Rectal smooth muscle tissue (tissue), 1 donor: Measurements from ENCODE around the gene JAM2.

Experiments
- H3K27ac ChIP-seq: one replicate; pipeline ENCODE4 v1.7.0; 2013; ENCODE audit warnings: low read depth, low read length, inconsistent platforms
- H3K27me3 ChIP-seq: one replicate; pipeline ENCODE4 v1.7.0; 2013; ENCODE audit warnings: low read length; ENCODE audit not compliant: control insufficient read depth, insufficient read depth
- H3K36me3 ChIP-seq: one replicate; pipeline ENCODE4 v1.7.0; 2013; ENCODE audit warnings: low read length; ENCODE audit not compliant: control insufficient read depth, insufficient read depth
- H3K4me1 ChIP-seq: one replicate; pipeline ENCODE4 v1.7.0; 2013; ENCODE audit warnings: low read length; ENCODE audit not compliant: control insufficient read depth, insufficient read depth
- H3K4me3 ChIP-seq: one replicate; pipeline ENCODE4 v1.7.0; 2013; ENCODE audit warnings: low read length
- H3K9ac ChIP-seq: one replicate; pipeline ENCODE4 v1.7.0; 2013; ENCODE audit warnings: low read length

JAM2 gene

DNA sequence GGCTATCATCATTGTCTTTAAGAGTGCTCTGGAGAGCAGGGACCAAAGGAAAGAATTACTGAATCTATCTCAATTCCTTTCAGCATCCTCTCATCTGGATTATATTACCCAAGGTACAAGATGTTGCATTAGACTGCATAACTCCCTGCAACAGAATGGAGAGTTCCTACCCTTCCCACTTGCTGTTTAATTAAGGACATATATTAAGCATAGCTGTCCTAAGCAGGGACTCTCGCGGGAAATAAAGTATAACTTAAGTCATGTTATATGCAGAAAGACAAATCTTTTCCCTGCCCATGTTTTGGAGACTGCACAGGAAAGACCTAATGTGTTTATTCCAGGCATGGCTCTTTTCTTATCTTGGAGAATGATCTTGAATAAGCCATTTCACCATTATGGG is 6.8 kb upstream of the JAM2 start:
- H3K4me1 ChIP-seq: no peaks in the 10 kb centered on the region
- no peaks in the 10 kb centered on the region for H3K36me3 ChIP-seq
- H3K27ac ChIP-seq: no peak overlapping the region
- no peak overlapping the region for H3K9ac ChIP-seq
- H3K27me3 ChIP-seq: no peaks in the 10 kb centered on the region
- H3K4me3 ChIP-seq: no peak overlapping the region

DNA sequence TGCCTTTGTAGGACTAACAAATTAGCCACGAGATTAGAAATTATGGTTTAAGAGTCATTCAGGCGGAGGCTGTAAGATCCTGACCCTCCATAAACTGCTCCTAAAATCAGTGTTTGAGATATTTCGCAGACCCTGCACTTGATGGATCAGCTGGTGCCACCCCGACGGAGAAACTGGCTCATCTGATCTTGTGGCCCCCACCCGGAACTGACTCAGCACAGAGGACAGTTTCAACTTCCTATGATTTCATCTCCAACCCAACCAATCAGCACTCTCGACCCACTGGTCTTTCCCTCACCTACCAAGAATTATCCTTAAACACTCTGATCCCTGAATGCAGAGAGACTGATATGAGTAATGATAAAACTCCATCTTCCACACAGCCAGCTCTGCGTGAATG is 3.7 kb upstream of the JAM2 start:
- no peaks in the 10 kb centered on the region for H3K36me3 ChIP-seq
- H3K27me3 ChIP-seq: no peaks in the 10 kb centered on the region
- no peak overlapping the region for H3K9ac ChIP-seq
- H3K4me3 ChIP-seq: no peak overlapping the region
- peaks cover 5% of the 10 kb centered on the region for H3K4me1 ChIP-seq
- no peak overlapping the region for H3K27ac ChIP-seq

DNA sequence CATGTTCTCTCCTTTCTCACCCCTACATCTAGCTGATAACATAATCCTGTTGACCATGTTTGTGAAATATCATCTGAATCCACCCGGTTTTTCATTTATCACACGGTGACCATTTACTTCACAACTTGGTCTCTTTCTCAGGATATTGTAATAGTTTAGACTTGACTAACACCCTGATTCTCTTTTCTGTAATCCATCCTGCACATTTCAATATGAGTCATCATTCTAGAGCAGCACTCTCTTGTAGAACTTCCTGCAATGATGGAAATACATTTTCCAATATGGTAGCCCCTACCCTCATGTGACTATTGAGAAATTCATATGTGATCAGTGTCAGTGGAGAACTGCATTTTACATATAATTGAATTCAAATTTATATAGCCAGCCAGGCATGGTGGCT is 2.3 kb upstream of the JAM2 start:
- H3K27me3 ChIP-seq: no peaks in the 10 kb centered on the region
- no peak overlapping the region for H3K4me3 ChIP-seq
- peaks cover 5% of the 10 kb centered on the region for H3K4me1 ChIP-seq
- no peak overlapping the region for H3K27ac ChIP-seq
- no peak overlapping the region for H3K9ac ChIP-seq
- no peaks in the 10 kb centered on the region for H3K36me3 ChIP-seq

DNA sequence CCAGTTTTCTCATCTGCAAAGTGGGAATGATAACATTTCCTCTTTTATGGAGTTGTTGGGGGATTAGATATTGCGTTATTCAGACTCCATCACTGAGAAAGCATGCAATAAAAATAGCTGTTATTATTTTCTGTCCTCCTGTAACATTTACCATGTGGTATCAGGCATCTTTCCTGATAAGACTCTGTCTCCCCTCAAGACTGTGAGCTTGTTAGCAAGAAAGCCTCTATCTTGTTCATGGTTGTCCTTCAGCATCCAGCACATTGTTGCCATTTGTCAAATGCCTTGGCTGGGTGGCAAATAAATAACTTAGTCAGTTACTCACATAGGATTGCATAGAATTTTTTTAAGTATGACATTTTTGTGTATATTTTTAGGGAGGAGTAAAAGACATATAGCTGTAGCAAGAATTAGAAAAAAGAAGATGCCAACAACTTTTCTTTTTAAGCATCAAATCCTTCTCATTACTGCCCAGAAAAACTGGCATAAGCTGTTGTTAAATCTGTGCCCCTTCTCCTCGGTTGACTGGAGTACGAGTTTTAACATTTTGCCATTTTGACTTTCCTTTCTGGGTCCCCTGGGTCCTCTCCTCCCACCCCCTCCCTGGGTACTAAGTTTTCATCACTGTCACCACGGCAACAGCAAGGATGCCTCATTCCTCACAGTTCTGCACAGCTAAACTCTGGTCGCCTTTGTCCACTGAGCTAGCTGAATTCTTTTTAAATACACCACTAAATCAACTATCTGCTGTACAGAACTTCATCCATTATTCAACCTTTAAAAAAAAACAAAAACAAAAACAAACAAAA is 1.0 kb upstream of the JAM2 start:
- H3K4me3 ChIP-seq: peak overlapping the region; percentile 75
- no peak overlapping the region for H3K9ac ChIP-seq

DNA sequence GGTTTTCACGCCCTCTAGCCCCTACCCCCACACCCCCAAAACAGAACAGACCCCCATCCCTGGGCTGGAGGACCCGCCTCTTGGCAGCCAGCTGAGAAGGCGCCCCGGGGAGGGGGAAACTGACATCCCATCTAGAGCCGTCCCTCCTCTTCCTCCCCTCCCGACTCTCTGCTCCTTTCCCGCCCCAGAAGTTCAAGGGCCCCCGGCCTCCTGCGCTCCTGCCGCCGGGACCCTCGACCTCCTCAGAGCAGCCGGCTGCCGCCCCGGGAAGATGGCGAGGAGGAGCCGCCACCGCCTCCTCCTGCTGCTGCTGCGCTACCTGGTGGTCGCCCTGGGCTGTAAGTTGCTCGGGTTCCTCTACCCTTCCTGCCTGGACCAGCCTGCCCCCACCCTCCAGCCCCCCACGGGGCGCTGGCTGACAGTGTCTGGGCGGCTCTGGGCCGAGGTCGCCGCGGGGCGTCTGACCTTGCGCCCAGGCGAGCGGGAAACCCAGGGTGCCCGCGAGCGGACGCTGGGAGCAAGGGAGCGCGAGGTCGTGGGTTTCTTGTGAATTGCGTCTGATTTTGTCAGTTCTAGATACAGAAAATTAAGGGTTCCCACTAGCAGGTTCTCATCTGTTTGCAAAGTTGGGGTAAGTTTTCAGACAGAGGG is 618 bp downstream of the JAM2 start:
- no peaks in the 10 kb centered on the region for H3K36me3 ChIP-seq
- H3K27ac ChIP-seq: peak overlapping the region; percentile 73
- peaks cover 5% of the 10 kb centered on the region for H3K4me1 ChIP-seq
- H3K9ac ChIP-seq: peak overlapping the region; percentile 46
- peak overlapping the region; percentile 75 for H3K4me3 ChIP-seq
- no peaks in the 10 kb centered on the region for H3K27me3 ChIP-seq

More for the DNA sequence above, 1.0 kb upstream of the JAM2 start:
- Histone ChIP-seq H3K36me3 (no peaks in the 10 kb centered on the region), H3K4me1 (peaks cover 5% of the 10 kb centered on the region), H3K27ac (peak overlapping the region; percentile 73), H3K27me3 (no peaks in the 10 kb centered on the region)

DNA sequence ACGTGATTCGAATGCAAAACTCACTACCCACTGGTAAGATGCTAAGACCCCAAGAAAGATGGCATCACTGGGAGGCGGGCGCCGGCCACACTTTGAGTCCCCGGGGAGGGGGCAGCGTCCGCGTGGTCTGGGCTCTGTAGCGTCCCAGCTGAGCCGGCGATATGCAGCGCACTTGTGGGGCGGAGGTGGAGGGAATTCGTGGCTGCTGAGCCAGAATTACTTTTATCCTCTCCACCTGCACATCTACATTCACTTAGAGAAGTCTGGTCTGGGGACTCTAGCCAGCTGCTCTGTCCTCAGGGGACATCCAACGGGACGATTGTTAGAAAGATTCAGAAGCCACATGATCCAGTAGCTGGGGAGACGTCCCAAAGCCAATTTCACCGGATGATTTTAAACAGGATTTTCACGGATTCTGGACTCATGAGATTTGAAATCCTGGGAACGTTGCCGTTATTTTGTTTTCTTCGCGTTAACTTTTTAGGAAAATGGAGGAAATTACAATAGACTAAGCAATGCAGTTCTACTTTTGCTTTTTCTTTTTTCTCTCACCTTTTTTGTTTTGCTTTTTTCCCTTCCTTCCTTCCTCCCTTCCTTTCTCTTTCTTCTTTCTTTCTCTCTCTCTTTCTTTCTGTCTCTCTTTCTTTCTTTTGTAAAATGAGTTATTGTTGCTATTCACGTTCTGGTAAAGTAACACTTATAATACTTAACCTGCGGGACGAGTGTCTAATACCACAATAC is 1.3 kb downstream of the JAM2 start:
- Histone ChIP-seq H3K4me3 (peak overlapping the region; percentile 75), H3K9ac (no peak overlapping the region), H3K36me3 (no peaks in the 10 kb centered on the region), H3K27ac (peak overlapping the region; percentile 73), H3K27me3 (no peaks in the 10 kb centered on the region), H3K4me1 (peaks cover 5% of the 10 kb centered on the region)

DNA sequence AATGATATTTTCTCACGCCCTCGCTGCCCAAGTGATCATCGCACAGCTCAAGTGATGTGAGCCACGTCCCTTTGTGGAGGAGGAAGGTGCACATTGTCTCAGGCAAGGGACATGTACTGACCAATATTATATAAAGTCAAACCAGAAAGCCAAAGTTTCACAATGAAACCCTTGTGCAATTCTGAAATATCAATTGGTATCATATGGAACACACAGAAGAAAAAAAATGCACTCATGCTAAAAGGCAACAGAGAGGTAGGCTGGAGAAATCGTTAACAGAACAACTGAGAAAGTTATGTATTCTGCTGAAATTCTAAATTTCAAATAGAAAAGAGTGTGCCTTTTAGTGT is 1.9 kb downstream of the JAM2 start:
- Histone ChIP-seq H3K27me3 (no peaks in the 10 kb centered on the region), H3K27ac (no peak overlapping the region), H3K4me3 (peak overlapping the region; percentile 37), H3K4me1 (peaks cover 5% of the 10 kb centered on the region), H3K9ac (no peak overlapping the region), H3K36me3 (no peaks in the 10 kb centered on the region)

DNA sequence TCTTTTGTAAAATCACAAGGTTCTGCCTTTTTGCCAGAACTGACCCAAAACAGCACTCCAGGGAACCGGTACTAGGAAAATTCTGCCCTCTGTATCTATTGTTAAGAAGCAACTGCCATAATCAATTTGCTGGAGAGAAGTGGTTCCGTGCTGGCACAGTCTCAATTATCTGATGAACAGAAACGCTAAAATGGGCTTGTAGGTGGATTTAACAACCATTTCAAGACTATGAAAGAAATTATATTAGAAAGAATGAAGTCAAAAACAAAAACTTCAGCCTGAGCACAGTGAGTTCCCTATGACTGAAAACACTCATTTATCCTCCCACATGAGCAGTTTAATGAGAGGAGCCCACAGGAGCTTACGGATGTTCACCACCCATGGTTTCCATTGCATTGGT is 4.4 kb downstream of the JAM2 start:
- H3K27ac ChIP-seq: no peak overlapping the region
- H3K9ac ChIP-seq: no peak overlapping the region
- H3K4me3 ChIP-seq: no peak overlapping the region
- H3K36me3 ChIP-seq: no peaks in the 10 kb centered on the region
- H3K27me3 ChIP-seq: no peaks in the 10 kb centered on the region
- peaks cover 9% of the 10 kb centered on the region for H3K4me1 ChIP-seq

DNA sequence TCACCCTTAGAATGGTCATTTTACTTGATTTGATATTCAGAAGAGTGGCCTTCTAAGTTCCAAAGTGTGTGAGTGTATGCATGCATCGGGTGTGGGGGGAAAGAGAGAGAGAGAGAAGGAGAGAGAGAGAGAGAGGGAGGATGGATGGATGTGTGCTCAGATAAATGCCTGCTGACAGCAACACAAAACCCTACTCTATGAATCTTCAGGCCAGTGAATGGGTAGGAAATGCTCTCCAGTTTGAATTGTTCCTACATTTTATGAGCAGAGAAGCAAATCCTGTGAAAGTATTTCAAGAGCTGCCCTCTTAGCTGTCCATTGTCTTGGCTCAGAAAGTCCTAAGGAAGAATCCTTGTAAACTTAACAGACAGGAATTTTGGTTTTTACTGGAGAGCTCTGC is 7.4 kb downstream of the JAM2 start:
- Histone ChIP-seq H3K36me3 (no peaks in the 10 kb centered on the region), H3K9ac (no peak overlapping the region), H3K27ac (peak overlapping the region; percentile 43), H3K4me3 (peak overlapping the region; percentile 18), H3K4me1 (peaks cover 9% of the 10 kb centered on the region), H3K27me3 (no peaks in the 10 kb centered on the region)

DNA sequence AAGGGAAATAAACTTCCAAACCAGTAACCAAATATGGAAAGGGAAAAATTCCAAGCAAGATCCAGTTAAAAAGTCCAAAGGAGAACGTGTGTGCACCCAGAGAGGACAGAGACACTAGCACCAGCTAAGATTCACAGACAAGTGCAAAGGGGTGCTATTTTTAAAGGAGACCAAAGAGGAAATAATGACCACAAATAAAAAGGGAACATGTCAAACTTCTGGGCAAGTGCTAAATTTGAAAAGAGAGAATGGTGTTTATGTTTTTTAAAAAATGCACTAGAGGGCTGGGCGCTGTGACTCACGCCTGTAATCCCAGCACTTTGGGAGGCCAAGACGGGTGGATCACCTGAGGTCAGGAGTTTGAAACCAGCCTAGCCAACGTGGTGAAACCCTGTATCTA is 8.6 kb downstream of the JAM2 start:
- no peak overlapping the region for H3K4me3 ChIP-seq
- peaks cover 9% of the 10 kb centered on the region for H3K4me1 ChIP-seq
- H3K27me3 ChIP-seq: no peaks in the 10 kb centered on the region
- H3K9ac ChIP-seq: no peak overlapping the region
- no peak overlapping the region for H3K27ac ChIP-seq
- H3K36me3 ChIP-seq: no peaks in the 10 kb centered on the region

DNA sequence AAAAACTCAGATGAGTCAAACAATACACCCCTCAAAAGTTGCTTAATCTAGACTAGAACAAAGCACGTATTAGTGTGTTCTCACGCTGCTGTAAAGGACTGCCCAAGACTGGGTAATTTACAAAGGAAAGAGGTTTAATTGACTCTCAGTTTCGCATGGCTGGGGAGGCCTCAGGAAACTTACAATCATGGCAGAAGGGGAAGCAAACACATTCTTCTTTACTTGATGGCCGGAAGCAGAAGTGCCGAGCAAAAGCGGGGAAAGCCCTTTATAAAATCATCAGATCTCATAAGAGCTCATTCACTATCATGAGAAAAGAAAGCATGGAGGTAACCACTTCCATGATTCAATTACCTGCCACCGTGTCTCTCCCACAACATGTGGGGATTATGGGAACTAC is 10.1 kb downstream of the JAM2 start:
- H3K4me1 ChIP-seq: peaks cover 9% of the 10 kb centered on the region
- no peak overlapping the region for H3K9ac ChIP-seq
- no peak overlapping the region for H3K27ac ChIP-seq
- H3K36me3 ChIP-seq: no peaks in the 10 kb centered on the region
- H3K27me3 ChIP-seq: no peaks in the 10 kb centered on the region
- no peak overlapping the region for H3K4me3 ChIP-seq

DNA sequence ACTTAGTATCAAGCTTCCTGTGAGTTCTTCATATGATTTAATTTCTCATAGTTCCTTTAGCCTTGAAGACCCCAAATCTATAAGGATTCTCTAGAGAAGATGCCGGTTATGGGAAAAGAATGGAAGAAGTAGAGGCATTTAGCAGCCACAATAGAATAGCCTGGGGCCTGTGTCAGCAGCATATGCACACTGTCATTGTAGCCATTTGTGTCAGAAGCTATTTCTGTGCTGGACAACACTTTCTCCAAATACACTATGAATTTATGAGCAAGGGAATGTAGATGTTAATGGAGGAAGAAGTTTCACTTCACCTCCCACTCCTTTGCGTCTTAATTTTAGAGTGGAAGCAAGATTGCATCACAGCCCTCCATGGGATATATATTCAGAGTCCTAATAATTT is 17.4 kb downstream of the JAM2 start:
- Histone ChIP-seq H3K9ac (no peak overlapping the region), H3K4me1 (no peaks in the 10 kb centered on the region), H3K27me3 (no peaks in the 10 kb centered on the region), H3K36me3 (no peaks in the 10 kb centered on the region), H3K27ac (no peak overlapping the region), H3K4me3 (no peak overlapping the region)
